Sigmoid colon (tissue), 4 donors: ENCODE measurements around the gene STKLD1.

Experiments
- EP300 ChIP-seq, 4 donors: sonication (generic); formaldehyde crosslinking; IDR thresholded peaks; one replicate each; pipeline ENCODE4 v1.6.1; 2017; ENCODE audit warnings: antibody characterized with exemption in 4 of 4
- TF ChIP-seq, protein P1 (sequence below), 4 experiments: fragments of 450-650 bp in 3 of 4; fragments of 200-600 bp in 1 of 4; IDR thresholded peaks; one replicate each; pipeline ENCODE4 v1.5.1; 2016 to 2019; ENCODE audit warnings: antibody characterized with exemption in 4 of 4, mild to moderate bottlenecking in 3 of 4, moderate library complexity in 2 of 4

DNA sequence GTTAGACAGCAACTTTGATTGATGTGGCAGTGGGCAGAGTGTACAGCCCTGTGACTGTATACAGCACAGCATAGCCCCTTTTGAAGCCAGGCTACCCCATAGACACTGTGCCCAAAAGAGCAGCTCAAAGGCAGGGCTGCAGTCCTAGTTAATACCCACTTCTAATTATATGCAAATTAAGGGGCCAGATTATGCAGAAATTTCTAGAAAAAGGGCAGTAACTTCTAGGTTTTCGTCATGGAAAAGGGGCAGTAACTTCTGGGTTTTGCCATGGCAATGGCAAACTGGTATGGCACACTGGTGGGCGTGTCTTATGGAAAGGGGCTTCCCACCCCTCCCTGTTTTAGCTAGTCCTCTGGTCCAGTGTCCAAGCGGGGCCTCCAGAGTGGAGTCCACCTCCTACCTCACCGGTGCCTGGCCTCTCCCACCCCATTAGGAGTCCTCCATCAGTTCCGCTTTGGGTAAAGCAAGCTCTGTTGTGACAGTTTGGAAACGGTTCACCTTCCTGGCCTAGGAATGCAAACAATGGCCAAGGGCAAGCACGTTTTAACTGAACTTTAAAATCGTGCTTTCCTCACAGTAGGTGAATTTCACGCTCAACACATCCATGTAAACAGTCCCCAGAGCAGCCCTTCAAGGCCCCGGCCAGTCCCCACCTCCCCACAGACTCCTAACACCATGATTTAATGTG is 51.6 kb downstream of the STKLD1 start:
- TF ChIP-seq, protein P1, sequence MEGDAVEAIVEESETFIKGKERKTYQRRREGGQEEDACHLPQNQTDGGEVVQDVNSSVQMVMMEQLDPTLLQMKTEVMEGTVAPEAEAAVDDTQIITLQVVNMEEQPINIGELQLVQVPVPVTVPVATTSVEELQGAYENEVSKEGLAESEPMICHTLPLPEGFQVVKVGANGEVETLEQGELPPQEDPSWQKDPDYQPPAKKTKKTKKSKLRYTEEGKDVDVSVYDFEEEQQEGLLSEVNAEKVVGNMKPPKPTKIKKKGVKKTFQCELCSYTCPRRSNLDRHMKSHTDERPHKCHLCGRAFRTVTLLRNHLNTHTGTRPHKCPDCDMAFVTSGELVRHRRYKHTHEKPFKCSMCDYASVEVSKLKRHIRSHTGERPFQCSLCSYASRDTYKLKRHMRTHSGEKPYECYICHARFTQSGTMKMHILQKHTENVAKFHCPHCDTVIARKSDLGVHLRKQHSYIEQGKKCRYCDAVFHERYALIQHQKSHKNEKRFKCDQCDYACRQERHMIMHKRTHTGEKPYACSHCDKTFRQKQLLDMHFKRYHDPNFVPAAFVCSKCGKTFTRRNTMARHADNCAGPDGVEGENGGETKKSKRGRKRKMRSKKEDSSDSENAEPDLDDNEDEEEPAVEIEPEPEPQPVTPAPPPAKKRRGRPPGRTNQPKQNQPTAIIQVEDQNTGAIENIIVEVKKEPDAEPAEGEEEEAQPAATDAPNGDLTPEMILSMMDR (IDR thresholded peaks at IDR 0.05), result no peak
- no peak for TF ChIP-seq EP300 (IDR thresholded peaks at IDR 0.05)
